Stomach (tissue), 9 donors: ENCODE measurements around the gene KRTAP5-3. TPM values are rescaled to one million over a fixed set of nuclear protein-coding genes. Genes with fewer than 3 reads are reported as not detected.
A peak's percentile ranks its signal among the peaks of the same experiment; 100 is the strongest.

Experiments used
- DNase-seq, 2 donors: peaks; one replicate each; pipeline versions ENCODE4 v3.0.0 to v3.0.0-alpha.2; 2013 to 2019
- H3K27ac ChIP-seq, 5 donors: fragments of 200-600 bp in 4 of 5; sonication (generic) in 4 of 5; one replicate each; pipeline ENCODE4 v1.5.1; 2013 to 2019; ENCODE audit warnings: mild to moderate bottlenecking in 1 of 5, moderate library complexity in 1 of 5
- H3K27me3 ChIP-seq, 3 donors: fragments of 200-600 bp; sonication (generic); one replicate each; pipeline ENCODE4 v1.5.1; 2017 to 2019; ENCODE audit warnings: mixed run types in 1 of 3
- H3K36me3 ChIP-seq, 4 donors: fragments of 200-600 bp; sonication (generic); 1 replicate in 3 of 4; 2 replicates in 1 of 4; pipeline ENCODE4 v1.5.1; 2016 to 2019
- H3K4me1 ChIP-seq, 4 donors: fragments of 200-600 bp; sonication (generic); one replicate each; pipeline ENCODE4 v1.5.1; 2016 to 2019
- H3K4me3 ChIP-seq, 4 donors: fragments of 200-600 bp; sonication (generic) in 3 of 4; one replicate each; pipeline ENCODE4 v1.5.1; 2016 to 2019; ENCODE audit warnings: mild to moderate bottlenecking in 1 of 4
- H3K9me3 ChIP-seq, 4 donors: fragments of 200-600 bp; sonication (generic); one replicate each; pipeline ENCODE4 v1.5.1; 2016 to 2019
- EP300 ChIP-seq: sonication (generic); formaldehyde crosslinking; IDR thresholded peaks from one replicate; pipeline ENCODE4 v1.6.1; 2017; ENCODE audit warnings: antibody characterized with exemption
- POLR2A ChIP-seq, 4 donors: fragments of 450-650 bp; IDR thresholded peaks; one replicate each; pipeline ENCODE4 v1.6.1; 2016; ENCODE audit warnings: antibody characterized with exemption in 4 of 4, control low read depth in 2 of 4, mild to moderate bottlenecking in 1 of 4, moderate library complexity in 1 of 4
- POLR2AphosphoS5 ChIP-seq, 3 donors: sonication (generic); formaldehyde crosslinking; IDR thresholded peaks; one replicate each; pipeline ENCODE4 v1.6.1; 2016; ENCODE audit warnings: antibody characterized with exemption in 3 of 3
- WGBS, 5 donors: extraction: QIAGEN DNeasy Blood & Tissue Kit in 3 of 5; methylation state at CpG; one replicate each; pipeline versions ENCODE4 v1.1.5 to v1.1.7; 2013 to 2018; 5-methylcytosine and 5-hydroxymethylcytosine counted together
- intact Hi-C: fragments of 100-400 bp; cut with DNase I; formaldehyde crosslinking; loops from one replicate; pipeline ENCODE4 v1.15.1; 2023; ENCODE audit warnings: low total_unique reads
- polyA plus RNA-seq, 3 donors: library from polyadenylated mRNA; stranded (reverse); fragments of 200-250 nt; gene quantifications; one replicate each; pipeline ENCODE4 v1.2.3, GENCODE V29; 2013
- total RNA-seq, 5 donors: library from RNA; depleted of rRNA; stranded (reverse); fragments of >200 nt; gene quantifications; one replicate each; pipeline versions ENCODE4 v1.1.0 to v1.2.3, GENCODE V29; 2014 to 2016
- TF ChIP-seq, protein P1 (sequence below), 7 experiments: fragments of 450-650 bp in 4 of 7; fragments of 200-600 bp in 3 of 7; sonication (generic) in 3 of 7; IDR thresholded peaks; one replicate each; pipeline ENCODE4 v1.5.1; 2016 to 2019; ENCODE audit warnings: antibody characterized with exemption in 7 of 7, control low read depth in 2 of 7, mild to moderate bottlenecking in 1 of 7
- donor health status: healthy with polysubstance abuse.
- donor health status: Bipolar disorder and iron deficiency.
- donor health status: healthy.

Gene KRTAP5-3
- total and polyA plus RNA-seq, 8 donors: not detected

DNA sequence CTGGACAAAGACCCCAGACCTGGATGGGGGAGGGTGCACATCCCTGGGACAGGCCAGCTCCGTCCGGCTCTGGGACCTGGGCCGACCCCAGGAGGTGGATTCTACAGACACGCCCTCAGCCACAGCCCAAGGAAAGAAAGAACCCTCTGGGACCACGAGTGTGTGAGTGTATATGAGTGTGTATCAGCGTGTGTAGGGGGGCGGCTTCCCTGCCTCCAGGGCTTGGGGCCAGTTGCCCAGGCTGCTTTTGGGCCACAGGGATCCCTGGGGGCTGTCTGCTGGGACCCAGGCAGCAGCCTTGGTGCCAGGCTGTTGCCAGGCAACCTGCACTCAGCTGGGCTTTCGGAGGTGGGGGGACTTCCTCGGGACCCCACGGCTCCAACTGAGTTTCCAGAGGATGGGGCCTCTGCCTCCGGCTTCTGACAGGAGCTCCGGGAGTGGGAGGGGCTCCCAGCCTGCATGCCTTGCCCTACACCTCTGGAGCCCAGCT lies 45.1 kb downstream of the KRTAP5-3 start:
- peaks cover 25 to 57% (median 42%) of the 10 kb centered on the region in 4 donors for H3K4me1 ChIP-seq

DNA sequence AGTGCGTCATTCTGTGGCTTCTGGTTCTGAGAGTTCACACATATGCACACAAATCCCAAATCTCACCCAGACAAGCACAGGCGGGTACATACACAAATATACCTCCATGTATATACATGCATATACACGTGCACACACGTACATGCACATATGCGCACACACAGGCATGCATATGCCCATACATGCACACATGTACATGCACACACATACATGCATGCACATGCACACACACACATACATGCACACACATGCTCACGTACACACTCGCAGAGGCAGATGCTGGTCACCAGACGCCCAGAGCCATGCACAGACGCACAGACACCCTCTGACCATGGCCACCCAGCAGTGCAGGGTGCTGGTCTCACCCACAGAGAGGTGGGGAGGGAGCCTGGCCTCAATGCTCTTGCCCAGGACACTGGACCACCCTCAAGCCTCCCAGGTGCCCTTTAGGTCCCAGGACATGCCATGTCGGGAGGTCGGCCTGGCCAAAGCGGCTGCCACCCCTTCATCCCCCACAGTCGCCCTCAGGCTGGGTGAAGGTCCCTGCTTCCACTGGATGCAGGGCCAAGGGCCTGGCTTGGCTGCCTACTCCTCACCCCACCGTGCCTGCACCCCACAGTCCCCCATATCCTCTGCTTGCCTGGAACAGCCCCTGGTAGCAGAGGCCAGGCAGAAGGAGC lies 45.7 kb downstream of the KRTAP5-3 start:
- Histone ChIP-seq H3K4me3 (no peak overlapping the region), H3K4me1 (peaks cover 26 to 57% (median 45%) of the 10 kb centered on the region in 4 donors), H3K9me3 (no peaks in the 10 kb centered on the region), H3K36me3 (peaks cover 3 to 52% (median 25%) of the 10 kb centered on the region in 4 donors), H3K27ac (peak overlapping the region in 1 of 5 donors; percentile 94), H3K27me3 (no peaks in the 10 kb centered on the region)
- DNase-seq: no peak
- intact Hi-C loops: no loop called here
- TF ChIP-seq POLR2AphosphoS5 (IDR thresholded peaks at IDR 0.05) (no peak), POLR2A (IDR thresholded peaks at IDR 0.05) (no peak), EP300 (no peak)
- TF ChIP-seq, protein P1, sequence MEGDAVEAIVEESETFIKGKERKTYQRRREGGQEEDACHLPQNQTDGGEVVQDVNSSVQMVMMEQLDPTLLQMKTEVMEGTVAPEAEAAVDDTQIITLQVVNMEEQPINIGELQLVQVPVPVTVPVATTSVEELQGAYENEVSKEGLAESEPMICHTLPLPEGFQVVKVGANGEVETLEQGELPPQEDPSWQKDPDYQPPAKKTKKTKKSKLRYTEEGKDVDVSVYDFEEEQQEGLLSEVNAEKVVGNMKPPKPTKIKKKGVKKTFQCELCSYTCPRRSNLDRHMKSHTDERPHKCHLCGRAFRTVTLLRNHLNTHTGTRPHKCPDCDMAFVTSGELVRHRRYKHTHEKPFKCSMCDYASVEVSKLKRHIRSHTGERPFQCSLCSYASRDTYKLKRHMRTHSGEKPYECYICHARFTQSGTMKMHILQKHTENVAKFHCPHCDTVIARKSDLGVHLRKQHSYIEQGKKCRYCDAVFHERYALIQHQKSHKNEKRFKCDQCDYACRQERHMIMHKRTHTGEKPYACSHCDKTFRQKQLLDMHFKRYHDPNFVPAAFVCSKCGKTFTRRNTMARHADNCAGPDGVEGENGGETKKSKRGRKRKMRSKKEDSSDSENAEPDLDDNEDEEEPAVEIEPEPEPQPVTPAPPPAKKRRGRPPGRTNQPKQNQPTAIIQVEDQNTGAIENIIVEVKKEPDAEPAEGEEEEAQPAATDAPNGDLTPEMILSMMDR (IDR thresholded peaks at IDR 0.05): no peak
- 85 to 95% (median 94%) methylated on average over 6 to 14 of the region's 14 CpGs for WGBS, 5 donors

More for the DNA sequence above, 45.1 kb downstream of the KRTAP5-3 start:
- DNase-seq: no peak
- 70 to 79% (median 77%) methylated on average over 5 to 12 of the region's 12 CpGs for WGBS, 5 donors
- intact Hi-C loops: no loop called here
- Histone ChIP-seq H3K9me3 (no peaks in the 10 kb centered on the region), H3K27me3 (no peaks in the 10 kb centered on the region), H3K27ac (peak overlapping the region in 1 of 5 donors; percentile 75), H3K4me3 (no peak overlapping the region), H3K36me3 (peaks cover 3 to 49% (median 24%) of the 10 kb centered on the region in 4 donors)
- TF ChIP-seq EP300 (no peak), POLR2AphosphoS5 (IDR thresholded peaks at IDR 0.05) (no peak), POLR2A (IDR thresholded peaks at IDR 0.05) (no peak)
- TF ChIP-seq, protein P1 (IDR thresholded peaks at IDR 0.05): no peak

DNA sequence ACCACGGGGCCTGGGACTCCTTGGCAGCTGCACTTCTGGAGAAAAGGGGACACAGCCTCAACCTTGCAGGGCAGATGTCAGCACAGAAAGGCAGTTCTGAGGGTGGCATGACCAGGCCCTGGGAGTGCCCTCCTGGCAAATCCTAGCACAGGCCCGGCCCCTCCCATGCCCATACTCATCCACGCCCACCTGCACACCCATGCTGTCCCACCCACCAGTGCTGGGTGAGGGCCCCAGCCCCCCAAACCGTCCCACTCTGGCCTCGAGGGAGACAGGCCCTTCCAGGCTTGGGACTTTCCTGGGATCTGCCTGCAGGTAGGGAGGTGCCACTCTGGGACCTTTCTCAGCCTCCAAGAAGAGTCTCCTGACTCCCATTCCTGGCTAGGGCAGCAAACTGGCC lies 46.3 kb downstream of the KRTAP5-3 start:
- WGBS, 5 donors: 61 to 84% (median 70%) methylated on average over 5 of the region's 5 CpGs; no CpG with 5 or more reads in 1 of the 5 donors
- no peak for DNase-seq
- intact Hi-C loops: no loop called here
- peak overlapping the region in 1 of 5 donors; percentile 94 for H3K27ac ChIP-seq
- TF ChIP-seq POLR2AphosphoS5 (IDR thresholded peaks at IDR 0.05): no peak
- no peak for TF ChIP-seq EP300
- peaks cover 26 to 56% (median 46%) of the 10 kb centered on the region in 4 donors for H3K4me1 ChIP-seq
- H3K9me3 ChIP-seq: no peaks in the 10 kb centered on the region
- no peak overlapping the region for H3K4me3 ChIP-seq
- peaks cover 3 to 58% (median 31%) of the 10 kb centered on the region in 4 donors for H3K36me3 ChIP-seq
- peaks cover 0 to 6% (median 0%) of the 10 kb centered on the region in 3 donors for H3K27me3 ChIP-seq

DNA sequence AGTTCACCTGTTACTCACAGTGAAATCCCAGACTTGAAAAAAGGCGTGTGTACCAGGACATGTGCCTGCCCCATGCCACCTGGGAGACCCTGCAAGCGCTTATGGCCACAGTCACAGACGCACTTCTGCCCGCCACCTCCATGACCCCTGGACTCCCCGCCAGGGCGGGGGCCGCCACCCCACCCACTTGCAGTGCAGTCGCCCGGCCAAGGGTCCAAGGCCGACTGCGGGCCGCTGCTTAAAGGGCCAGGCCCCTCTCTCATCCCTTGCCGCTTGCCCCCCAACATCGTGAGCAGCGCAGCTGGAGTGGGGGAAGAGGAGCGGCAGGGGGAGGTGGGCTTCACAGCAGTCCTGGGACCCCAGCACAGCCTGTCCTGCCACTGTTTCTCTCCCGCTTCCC lies 47.0 kb downstream of the KRTAP5-3 start:
- intact Hi-C loops: no loop called here
- Histone ChIP-seq H3K27ac (peak overlapping the region in 1 of 5 donors; percentile 94), H3K4me1 (peaks cover 26 to 57% (median 46%) of the 10 kb centered on the region in 4 donors), H3K27me3 (peaks cover 0 to 7% (median 0%) of the 10 kb centered on the region in 3 donors), H3K9me3 (no peaks in the 10 kb centered on the region), H3K4me3 (no peak overlapping the region), H3K36me3 (peaks cover 3 to 59% (median 32%) of the 10 kb centered on the region in 4 donors)
- TF ChIP-seq EP300 (no peak), POLR2AphosphoS5 (IDR thresholded peaks at IDR 0.05) (no peak), POLR2A (IDR thresholded peaks at IDR 0.05) (no peak)
- TF ChIP-seq, protein P1 (IDR thresholded peaks at IDR 0.05): no peak
- no peak for DNase-seq
- 94 to 95% (median 94%) methylated on average over 5 to 17 of the region's 17 CpGs for WGBS, 5 donors
